K562 (cell line): ENCODE results near the gene TP53I3. TPM values are rescaled to one million over a fixed set of nuclear protein-coding genes. Genes with fewer than 3 reads are reported as not detected.

ENCODE experiments used
- CBFB ChIP-seq: sonication (generic); formaldehyde crosslinking; IDR thresholded peaks from 2 replicates; pipeline ENCODE4 v1.4.0; 2020; ENCODE audit warnings: mild to moderate bottlenecking, missing genetic modification reagents
- FOXP1 ChIP-seq: sonication (generic); formaldehyde crosslinking; IDR thresholded peaks from 2 replicates; pipeline ENCODE4 v1.8.0; 2022; ENCODE audit warnings: mild to moderate bottlenecking, missing genetic modification reagents
- HOXB6 ChIP-seq: fragments of 250-450 bp; sonication (Bioruptor Pico); IDR thresholded peaks from 2 replicates; pipeline ENCODE4 v1.5.1; 2022; ENCODE audit warnings: mild to moderate bottlenecking, borderline replicate concordance
- ID3 ChIP-seq, 2 experiments: fragments of 250-450 bp in 1 of 2; fragments of 450-650 bp in 1 of 2; sonication (Bioruptor Pico) in 1 of 2; IDR thresholded peaks; 2 replicates each; pipeline versions ENCODE4 v1.6.1 to v1.8.0; 2016 to 2021; ENCODE audit warnings: mild to moderate bottlenecking in 2 of 2, moderate library complexity in 2 of 2, missing compliant biosample characterization in 1 of 2, missing genetic modification characterization in 1 of 2
- KAT8 ChIP-seq: fragments of 450-650 bp; IDR thresholded peaks from 2 replicates; pipeline ENCODE4 v1.6.1; 2016; ENCODE audit warnings: low read depth, mild to moderate bottlenecking
- KHSRP ChIP-seq: fragments of 450-650 bp; IDR thresholded peaks from 2 replicates; pipeline ENCODE4 v1.6.1; 2017
- MEIS2 ChIP-seq: fragments of 450-650 bp; IDR thresholded peaks from 2 replicates; pipeline ENCODE4 v1.6.1; 2014; ENCODE audit warnings: mild to moderate bottlenecking; ENCODE audit not compliant: partially characterized antibody
- PCBP1 ChIP-seq: fragments of 200-400 bp; formaldehyde crosslinking; IDR thresholded peaks from 2 replicates; pipeline ENCODE4 v1.6.1; 2018; ENCODE audit warnings: mild to moderate bottlenecking, low read depth, low read length; ENCODE audit not compliant: poor library complexity, severe bottlenecking
- TBL1XR1 ChIP-seq, 2 experiments: IDR thresholded peaks; 2 replicates each; pipeline ENCODE4 v1.6.1; 2012; ENCODE audit warnings: improper control_type of control experiment in 2 of 2, low read length in 2 of 2, mild to moderate bottlenecking in 1 of 2
- TCF7 ChIP-seq: sonication (generic); IDR thresholded peaks from 2 replicates; pipeline ENCODE4 v1.6.1; 2016; ENCODE audit warnings: antibody characterized with exemption, borderline replicate concordance
- ZBTB8A ChIP-seq: fragments of 450-650 bp; IDR thresholded peaks from 2 replicates; pipeline ENCODE4 v1.6.1; 2018; ENCODE audit warnings: mild to moderate bottlenecking, moderate library complexity; ENCODE audit not compliant: partially characterized antibody
- ZC3H11A ChIP-seq: IDR thresholded peaks from 2 replicates; pipeline ENCODE4 v1.6.1; 2012; ENCODE audit warnings: low read depth, low read length, improper control_type of control experiment
- ZNF695 ChIP-seq: fragments of 450-650 bp; formaldehyde crosslinking; IDR thresholded peaks from 2 replicates; pipeline ENCODE4 v1.4.0; 2020; ENCODE audit warnings: mild to moderate bottlenecking, moderate library complexity
- polyA plus RNA-seq, 8 experiments: library from polyadenylated mRNA; depleted of rRNA in 4 of 8; stranded (reverse) in 5 of 8; unstranded in 3 of 8; fragments of >200 nt; fragmentation: Nextera tagmentation in 2 of 8; fragmentation: Illumina TruSeq in 1 of 8; extraction: Ambion mirVana in 2 of 8; extraction: Trizol in 1 of 8; gene quantifications; 2 replicates each; pipeline versions ENCODE4 v1.2.1 to v1.2.3, GENCODE V29; 2011 to 2014; ENCODE audit warnings: inconsistent platforms in 1 of 8, missing spikeins in 1 of 8
- total RNA-seq, 7 experiments: library from RNA; depleted of rRNA in 6 of 7; stranded (reverse); fragments of >200 nt in 6 of 7; fragmentation: Illumina TruSeq in 2 of 7; extraction: Trizol in 2 of 7; gene quantifications; 2 replicates each; pipeline versions ENCODE4 v1.2.1 to v1.2.3, GENCODE V29; 2011 to 2021; ENCODE audit warnings: low replicate concordance in 1 of 7
- TF ChIP-seq, protein P1 (sequence below): fragments of 450-650 bp; IDR thresholded peaks from 2 replicates; pipeline ENCODE4 v1.6.1; 2016
- TF ChIP-seq, protein P2 (sequence below): fragments of 200-600 bp; sonication (generic); IDR thresholded peaks from one replicate; pipeline ENCODE4 v1.6.1; 2012; ENCODE audit warnings: mild to moderate bottlenecking, low read depth, low read length, inconsistent platforms

The TP53I3 gene
- total and polyA plus RNA-seq, 9 of the 15 experiments (the other 6 are each of a cell fraction or from before 2014, with no cell fraction given): 0.65 to 9.5 (median 5.6) TPM

- TF ChIP-seq, protein P1, sequence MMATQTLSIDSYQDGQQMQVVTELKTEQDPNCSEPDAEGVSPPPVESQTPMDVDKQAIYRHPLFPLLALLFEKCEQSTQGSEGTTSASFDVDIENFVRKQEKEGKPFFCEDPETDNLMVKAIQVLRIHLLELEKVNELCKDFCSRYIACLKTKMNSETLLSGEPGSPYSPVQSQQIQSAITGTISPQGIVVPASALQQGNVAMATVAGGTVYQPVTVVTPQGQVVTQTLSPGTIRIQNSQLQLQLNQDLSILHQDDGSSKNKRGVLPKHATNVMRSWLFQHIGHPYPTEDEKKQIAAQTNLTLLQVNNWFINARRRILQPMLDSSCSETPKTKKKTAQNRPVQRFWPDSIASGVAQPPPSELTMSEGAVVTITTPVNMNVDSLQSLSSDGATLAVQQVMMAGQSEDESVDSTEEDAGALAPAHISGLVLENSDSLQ: peak; percentile 96
- 0 out of 4 replicates have a peak, but pooled peaks of 1 of the 2 experiments have one; percentile 11 for TF ChIP-seq TBL1XR1 (IDR thresholded peaks at IDR 0.05; ENCODE audit: low read length in 2 of 2)
- TF ChIP-seq ID3 (CRISPR knock-in tag; IDR thresholded peaks at IDR 0.05): no peak
- TF ChIP-seq ID3 (tag; IDR thresholded peaks at IDR 0.05): no peak
- TF ChIP-seq MEIS2: no peak
- TF ChIP-seq TCF7: no peak
- TF ChIP-seq, protein P2, sequence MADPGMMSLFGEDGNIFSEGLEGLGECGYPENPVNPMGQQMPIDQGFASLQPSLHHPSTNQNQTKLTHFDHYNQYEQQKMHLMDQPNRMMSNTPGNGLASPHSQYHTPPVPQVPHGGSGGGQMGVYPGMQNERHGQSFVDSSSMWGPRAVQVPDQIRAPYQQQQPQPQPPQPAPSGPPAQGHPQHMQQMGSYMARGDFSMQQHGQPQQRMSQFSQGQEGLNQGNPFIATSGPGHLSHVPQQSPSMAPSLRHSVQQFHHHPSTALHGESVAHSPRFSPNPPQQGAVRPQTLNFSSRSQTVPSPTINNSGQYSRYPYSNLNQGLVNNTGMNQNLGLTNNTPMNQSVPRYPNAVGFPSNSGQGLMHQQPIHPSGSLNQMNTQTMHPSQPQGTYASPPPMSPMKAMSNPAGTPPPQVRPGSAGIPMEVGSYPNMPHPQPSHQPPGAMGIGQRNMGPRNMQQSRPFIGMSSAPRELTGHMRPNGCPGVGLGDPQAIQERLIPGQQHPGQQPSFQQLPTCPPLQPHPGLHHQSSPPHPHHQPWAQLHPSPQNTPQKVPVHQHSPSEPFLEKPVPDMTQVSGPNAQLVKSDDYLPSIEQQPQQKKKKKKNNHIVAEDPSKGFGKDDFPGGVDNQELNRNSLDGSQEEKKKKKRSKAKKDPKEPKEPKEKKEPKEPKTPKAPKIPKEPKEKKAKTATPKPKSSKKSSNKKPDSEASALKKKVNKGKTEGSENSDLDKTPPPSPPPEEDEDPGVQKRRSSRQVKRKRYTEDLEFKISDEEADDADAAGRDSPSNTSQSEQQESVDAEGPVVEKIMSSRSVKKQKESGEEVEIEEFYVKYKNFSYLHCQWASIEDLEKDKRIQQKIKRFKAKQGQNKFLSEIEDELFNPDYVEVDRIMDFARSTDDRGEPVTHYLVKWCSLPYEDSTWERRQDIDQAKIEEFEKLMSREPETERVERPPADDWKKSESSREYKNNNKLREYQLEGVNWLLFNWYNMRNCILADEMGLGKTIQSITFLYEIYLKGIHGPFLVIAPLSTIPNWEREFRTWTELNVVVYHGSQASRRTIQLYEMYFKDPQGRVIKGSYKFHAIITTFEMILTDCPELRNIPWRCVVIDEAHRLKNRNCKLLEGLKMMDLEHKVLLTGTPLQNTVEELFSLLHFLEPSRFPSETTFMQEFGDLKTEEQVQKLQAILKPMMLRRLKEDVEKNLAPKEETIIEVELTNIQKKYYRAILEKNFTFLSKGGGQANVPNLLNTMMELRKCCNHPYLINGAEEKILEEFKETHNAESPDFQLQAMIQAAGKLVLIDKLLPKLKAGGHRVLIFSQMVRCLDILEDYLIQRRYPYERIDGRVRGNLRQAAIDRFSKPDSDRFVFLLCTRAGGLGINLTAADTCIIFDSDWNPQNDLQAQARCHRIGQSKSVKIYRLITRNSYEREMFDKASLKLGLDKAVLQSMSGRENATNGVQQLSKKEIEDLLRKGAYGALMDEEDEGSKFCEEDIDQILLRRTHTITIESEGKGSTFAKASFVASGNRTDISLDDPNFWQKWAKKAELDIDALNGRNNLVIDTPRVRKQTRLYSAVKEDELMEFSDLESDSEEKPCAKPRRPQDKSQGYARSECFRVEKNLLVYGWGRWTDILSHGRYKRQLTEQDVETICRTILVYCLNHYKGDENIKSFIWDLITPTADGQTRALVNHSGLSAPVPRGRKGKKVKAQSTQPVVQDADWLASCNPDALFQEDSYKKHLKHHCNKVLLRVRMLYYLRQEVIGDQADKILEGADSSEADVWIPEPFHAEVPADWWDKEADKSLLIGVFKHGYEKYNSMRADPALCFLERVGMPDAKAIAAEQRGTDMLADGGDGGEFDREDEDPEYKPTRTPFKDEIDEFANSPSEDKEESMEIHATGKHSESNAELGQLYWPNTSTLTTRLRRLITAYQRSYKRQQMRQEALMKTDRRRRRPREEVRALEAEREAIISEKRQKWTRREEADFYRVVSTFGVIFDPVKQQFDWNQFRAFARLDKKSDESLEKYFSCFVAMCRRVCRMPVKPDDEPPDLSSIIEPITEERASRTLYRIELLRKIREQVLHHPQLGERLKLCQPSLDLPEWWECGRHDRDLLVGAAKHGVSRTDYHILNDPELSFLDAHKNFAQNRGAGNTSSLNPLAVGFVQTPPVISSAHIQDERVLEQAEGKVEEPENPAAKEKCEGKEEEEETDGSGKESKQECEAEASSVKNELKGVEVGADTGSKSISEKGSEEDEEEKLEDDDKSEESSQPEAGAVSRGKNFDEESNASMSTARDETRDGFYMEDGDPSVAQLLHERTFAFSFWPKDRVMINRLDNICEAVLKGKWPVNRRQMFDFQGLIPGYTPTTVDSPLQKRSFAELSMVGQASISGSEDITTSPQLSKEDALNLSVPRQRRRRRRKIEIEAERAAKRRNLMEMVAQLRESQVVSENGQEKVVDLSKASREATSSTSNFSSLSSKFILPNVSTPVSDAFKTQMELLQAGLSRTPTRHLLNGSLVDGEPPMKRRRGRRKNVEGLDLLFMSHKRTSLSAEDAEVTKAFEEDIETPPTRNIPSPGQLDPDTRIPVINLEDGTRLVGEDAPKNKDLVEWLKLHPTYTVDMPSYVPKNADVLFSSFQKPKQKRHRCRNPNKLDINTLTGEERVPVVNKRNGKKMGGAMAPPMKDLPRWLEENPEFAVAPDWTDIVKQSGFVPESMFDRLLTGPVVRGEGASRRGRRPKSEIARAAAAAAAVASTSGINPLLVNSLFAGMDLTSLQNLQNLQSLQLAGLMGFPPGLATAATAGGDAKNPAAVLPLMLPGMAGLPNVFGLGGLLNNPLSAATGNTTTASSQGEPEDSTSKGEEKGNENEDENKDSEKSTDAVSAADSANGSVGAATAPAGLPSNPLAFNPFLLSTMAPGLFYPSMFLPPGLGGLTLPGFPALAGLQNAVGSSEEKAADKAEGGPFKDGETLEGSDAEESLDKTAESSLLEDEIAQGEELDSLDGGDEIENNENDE: no peak
- no peak for TF ChIP-seq FOXP1 (CRISPR knock-in tag)
- no peak for TF ChIP-seq ZC3H11A
- 0 out of 2 replicates have a peak, but pooled peaks have one; percentile 80 for TF ChIP-seq CBFB (CRISPR knock-in tag)
- TF ChIP-seq ZNF695 (CRISPR knock-in tag): no peak
- TF ChIP-seq KAT8: no peak
- no peak for TF ChIP-seq HOXB6
- no peak for TF ChIP-seq KHSRP
- TF ChIP-seq ZBTB8A: no peak
- TF ChIP-seq PCBP1: no peak
These were observed 37.5 kb downstream of the TP53I3 start, which contains the start of gene WDCP (continued) for GRCh38 chr2:24046930-24047702.
